HCT116 (cell line): ENCODE data around the gene RNF25.

Source experiments
- EGR1 ChIP-seq: IDR thresholded peaks from 2 replicates; pipeline ENCODE4 v1.6.1; 2012; ENCODE audit warnings: low read depth
- ELF1 ChIP-seq: IDR thresholded peaks from 2 replicates; pipeline ENCODE4 v1.6.1; 2012; ENCODE audit warnings: low read depth, borderline replicate concordance
- EZH2 ChIP-seq: fragments of 200-600 bp; sonication (generic); IDR thresholded peaks from 2 replicates; pipeline ENCODE4 v1.6.1; 2017; ENCODE audit warnings: antibody characterized with exemption, mixed run types
- MAX ChIP-seq: IDR thresholded peaks from 2 replicates; pipeline ENCODE4 v1.6.1; 2012
- POLR2A ChIP-seq: IDR thresholded peaks from 2 replicates; pipeline ENCODE4 v1.7.0; 2011; ENCODE audit warnings: borderline replicate concordance; ENCODE audit not compliant: insufficient read depth, insufficient read length; ENCODE audit errors: extremely low read depth
- RAD21 ChIP-seq: IDR thresholded peaks from 2 replicates; pipeline ENCODE4 v1.6.1; 2012; ENCODE audit warnings: low read depth, mild to moderate bottlenecking
- SP1 ChIP-seq: IDR thresholded peaks from 2 replicates; pipeline ENCODE4 v1.6.1; 2012; ENCODE audit warnings: low read depth
- TCF7L2 ChIP-seq: IDR thresholded peaks from 2 replicates; pipeline ENCODE4 v1.7.0; 2011; ENCODE audit warnings: borderline replicate concordance, inconsistent platforms; ENCODE audit not compliant: insufficient read depth, insufficient read length; ENCODE audit errors: extremely low read depth
- TF ChIP-seq, protein P1 (sequence below), 3 experiments: fragments of 200-600 bp in 1 of 3; sonication (generic) in 1 of 3; IDR thresholded peaks in 2 of 3; conservative IDR thresholded peaks in 1 of 3; 2 replicates each; pipeline ENCODE4 v1.5.1; 2012 to 2017; ENCODE audit warnings: low read depth in 2 of 3, low read length in 2 of 3, antibody characterized with exemption in 1 of 3, borderline replicate concordance in 1 of 3, control low read depth in 1 of 3, mild to moderate bottlenecking in 1 of 3, mixed read lengths in 1 of 3, mixed run types in 1 of 3, moderate library complexity in 1 of 3; ENCODE audit not compliant: insufficient read depth in 1 of 3
- TF ChIP-seq, protein P2 (sequence below): IDR thresholded peaks from 2 replicates; pipeline ENCODE4 v1.6.1; 2012
- TF ChIP-seq, protein P3 (sequence below): IDR thresholded peaks from 2 replicates; pipeline ENCODE4 v1.6.1; 2012; ENCODE audit warnings: low read depth

- no peak; the same call in 1 of the 2 replicates for TF ChIP-seq MAX
- TF ChIP-seq, protein P1, sequence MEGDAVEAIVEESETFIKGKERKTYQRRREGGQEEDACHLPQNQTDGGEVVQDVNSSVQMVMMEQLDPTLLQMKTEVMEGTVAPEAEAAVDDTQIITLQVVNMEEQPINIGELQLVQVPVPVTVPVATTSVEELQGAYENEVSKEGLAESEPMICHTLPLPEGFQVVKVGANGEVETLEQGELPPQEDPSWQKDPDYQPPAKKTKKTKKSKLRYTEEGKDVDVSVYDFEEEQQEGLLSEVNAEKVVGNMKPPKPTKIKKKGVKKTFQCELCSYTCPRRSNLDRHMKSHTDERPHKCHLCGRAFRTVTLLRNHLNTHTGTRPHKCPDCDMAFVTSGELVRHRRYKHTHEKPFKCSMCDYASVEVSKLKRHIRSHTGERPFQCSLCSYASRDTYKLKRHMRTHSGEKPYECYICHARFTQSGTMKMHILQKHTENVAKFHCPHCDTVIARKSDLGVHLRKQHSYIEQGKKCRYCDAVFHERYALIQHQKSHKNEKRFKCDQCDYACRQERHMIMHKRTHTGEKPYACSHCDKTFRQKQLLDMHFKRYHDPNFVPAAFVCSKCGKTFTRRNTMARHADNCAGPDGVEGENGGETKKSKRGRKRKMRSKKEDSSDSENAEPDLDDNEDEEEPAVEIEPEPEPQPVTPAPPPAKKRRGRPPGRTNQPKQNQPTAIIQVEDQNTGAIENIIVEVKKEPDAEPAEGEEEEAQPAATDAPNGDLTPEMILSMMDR (IDR thresholded peaks at IDR 0.05 in 2 of 3, conservative IDR thresholded peaks at IDR 0.05 in 1 of 3; ENCODE audit: borderline replicate concordance in 1 of 3, insufficient read depth in 1 of 3, low read depth in 2 of 3, low read length in 2 of 3) = peak; percentile 82 to 89 (median 89)
- TF ChIP-seq SP1 = no peak
- no peak for TF ChIP-seq EZH2
- no peak for TF ChIP-seq TCF7L2
- no peak for TF ChIP-seq ELF1
- TF ChIP-seq EGR1 = no peak
- TF ChIP-seq, protein P2, sequence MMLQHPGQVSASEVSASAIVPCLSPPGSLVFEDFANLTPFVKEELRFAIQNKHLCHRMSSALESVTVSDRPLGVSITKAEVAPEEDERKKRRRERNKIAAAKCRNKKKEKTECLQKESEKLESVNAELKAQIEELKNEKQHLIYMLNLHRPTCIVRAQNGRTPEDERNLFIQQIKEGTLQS = no peak
- TF ChIP-seq, protein P3, sequence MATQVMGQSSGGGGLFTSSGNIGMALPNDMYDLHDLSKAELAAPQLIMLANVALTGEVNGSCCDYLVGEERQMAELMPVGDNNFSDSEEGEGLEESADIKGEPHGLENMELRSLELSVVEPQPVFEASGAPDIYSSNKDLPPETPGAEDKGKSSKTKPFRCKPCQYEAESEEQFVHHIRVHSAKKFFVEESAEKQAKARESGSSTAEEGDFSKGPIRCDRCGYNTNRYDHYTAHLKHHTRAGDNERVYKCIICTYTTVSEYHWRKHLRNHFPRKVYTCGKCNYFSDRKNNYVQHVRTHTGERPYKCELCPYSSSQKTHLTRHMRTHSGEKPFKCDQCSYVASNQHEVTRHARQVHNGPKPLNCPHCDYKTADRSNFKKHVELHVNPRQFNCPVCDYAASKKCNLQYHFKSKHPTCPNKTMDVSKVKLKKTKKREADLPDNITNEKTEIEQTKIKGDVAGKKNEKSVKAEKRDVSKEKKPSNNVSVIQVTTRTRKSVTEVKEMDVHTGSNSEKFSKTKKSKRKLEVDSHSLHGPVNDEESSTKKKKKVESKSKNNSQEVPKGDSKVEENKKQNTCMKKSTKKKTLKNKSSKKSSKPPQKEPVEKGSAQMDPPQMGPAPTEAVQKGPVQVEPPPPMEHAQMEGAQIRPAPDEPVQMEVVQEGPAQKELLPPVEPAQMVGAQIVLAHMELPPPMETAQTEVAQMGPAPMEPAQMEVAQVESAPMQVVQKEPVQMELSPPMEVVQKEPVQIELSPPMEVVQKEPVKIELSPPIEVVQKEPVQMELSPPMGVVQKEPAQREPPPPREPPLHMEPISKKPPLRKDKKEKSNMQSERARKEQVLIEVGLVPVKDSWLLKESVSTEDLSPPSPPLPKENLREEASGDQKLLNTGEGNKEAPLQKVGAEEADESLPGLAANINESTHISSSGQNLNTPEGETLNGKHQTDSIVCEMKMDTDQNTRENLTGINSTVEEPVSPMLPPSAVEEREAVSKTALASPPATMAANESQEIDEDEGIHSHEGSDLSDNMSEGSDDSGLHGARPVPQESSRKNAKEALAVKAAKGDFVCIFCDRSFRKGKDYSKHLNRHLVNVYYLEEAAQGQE = no peak
- peak; percentile 87 for TF ChIP-seq RAD21
- no peak for TF ChIP-seq POLR2A
These were observed 23.6 kb downstream of the RNF25 start for GRCh38 chr2:218648088-218648786.
